Measurements from ENCODE around the gene SNX11. TPM values are rescaled to one million over a fixed set of nuclear protein-coding genes. Genes with fewer than 3 reads are reported as not detected.

The SNX11 gene
- total and polyA plus RNA-seq, 9 of the 15 experiments (the other 6 are each of a cell fraction or from before 2014, with no cell fraction given), result 12.4 to 24.0 (median 16.8) TPM

DNA sequence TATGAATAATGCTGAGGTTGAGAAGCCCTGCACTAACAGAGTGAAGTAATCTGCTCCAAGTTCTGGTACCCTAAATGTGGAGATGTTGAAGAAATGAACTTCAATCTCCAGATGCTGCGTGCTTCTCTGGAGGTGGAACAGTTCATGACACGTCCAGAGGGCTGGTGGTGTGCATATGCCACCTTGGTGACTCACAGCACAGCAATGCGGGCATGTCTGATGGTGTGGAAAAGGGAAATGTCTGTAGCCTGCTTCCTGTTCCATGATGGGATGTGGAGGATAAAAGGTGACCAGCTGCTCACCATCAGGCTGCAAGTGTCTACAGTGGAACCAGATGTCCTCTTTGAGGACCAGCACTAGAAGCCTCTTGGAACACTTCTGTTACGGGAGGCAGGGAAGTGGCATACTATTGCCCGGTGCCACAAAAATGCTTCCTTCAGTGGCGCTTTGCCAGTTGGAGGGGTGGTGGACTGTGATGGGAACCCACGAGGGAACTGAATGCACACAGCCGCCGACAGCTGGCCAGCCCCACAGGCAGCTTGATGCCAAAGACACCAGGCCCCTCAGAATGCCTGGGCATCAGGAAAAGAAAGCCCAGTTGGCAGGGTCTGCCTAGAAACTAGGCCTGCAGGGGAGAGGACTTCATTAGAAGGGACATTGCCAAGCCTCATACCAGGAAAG lies 19.9 kb downstream of the SNX11 start (continued):
- TF ChIP-seq SAP30 (IDR thresholded peaks at IDR 0.05; ENCODE audit: borderline replicate concordance, insufficient read depth, low read depth, low read length, poor library complexity, severe bottlenecking) (no peak), ILK (tag; IDR thresholded peaks at IDR 0.05; ENCODE audit: borderline replicate concordance, low read depth) (no peak), ATF7 (IDR thresholded peaks at IDR 0.05) (no peak), TGIF2 (CRISPR knock-in tag; IDR thresholded peaks at IDR 0.05) (no peak), ELF4 (CRISPR knock-in tag; IDR thresholded peaks at IDR 0.05) (no peak), ZNF175 (CRISPR knock-in tag; IDR thresholded peaks at IDR 0.05; ENCODE audit: low read depth) (no peak)

DNA sequence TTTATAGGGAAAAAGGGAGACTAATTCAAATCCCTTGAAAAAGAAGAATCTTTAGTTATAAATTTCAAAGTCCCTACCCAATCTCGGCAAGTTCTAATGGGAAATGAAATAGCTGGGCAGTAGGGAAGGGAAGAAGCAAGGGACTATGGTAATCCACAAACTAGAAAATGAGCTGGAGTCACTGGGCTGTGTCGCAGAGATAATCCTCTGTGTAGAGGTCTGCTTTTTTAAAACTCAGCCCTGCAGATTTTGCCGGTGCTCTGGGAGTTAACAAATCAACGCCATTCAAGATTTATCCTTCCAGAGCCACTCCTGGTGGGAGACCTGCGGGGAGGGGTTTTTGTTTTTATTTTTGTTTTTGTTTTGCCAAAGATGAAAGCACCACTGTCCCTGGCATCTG lies 20.8 kb downstream of the SNX11 start:
- no peak overlapping the region for H3K27ac ChIP-seq (ENCODE audit: extremely low read depth, low read depth, low read length)
- H3K9me3 ChIP-seq (replicated peaks; ENCODE audit: control insufficient read depth, insufficient read depth, low read depth, low read length), result no peaks in the 10 kb centered on the region
- intact Hi-C loops (cut with micrococcal nuclease) (no loop called here), in situ Hi-C loops (cut with MboI) (no loop called here)
- DNase-seq (ENCODE audit: extremely low read depth in 1 of 4, low spot score in 3 of 4), result no peak
- no peaks in the 10 kb centered on the region for H3K79me2 ChIP-seq (ENCODE audit: control insufficient read depth, insufficient read depth, low read length)
- peaks cover 5% of the 10 kb centered on the region; the same call in 1 of the 3 replicates for H3K36me3 ChIP-seq (ENCODE audit: control insufficient read depth, insufficient read depth, low read length)
- H2AFZ ChIP-seq (ENCODE audit: low read depth, low read length), result no peak overlapping the region
- ATAC-seq, result no peak
- H3K4me3 ChIP-seq, result no peak overlapping the region
- ChIA-PET CTCF (ENCODE audit: low intra/inter-chr PET ratio) (interaction anchor here (0.8 to 1.4 kb wide), 2 partner anchors 48 to 149 kb away, joined by 4 read pairs; no protein-coding TSS in a partner anchor), POLR2A (no interaction called here)
- H3K27me3 ChIP-seq (ENCODE audit: control insufficient read depth in 2 of 2, insufficient read depth in 2 of 2, low read length in 2 of 2), result no peaks in the 10 kb centered on the region
- WGBS (ENCODE audit: insufficient coverage, low coverage, missing lambda C conversion rate), result 3% methylated on average over 5 of the region's 5 CpGs
- H3K9ac ChIP-seq (ENCODE audit: insufficient read depth in 1 of 2, low read depth in 2 of 2, low read length in 2 of 2), result no peak overlapping the region
- H3K4me2 ChIP-seq (ENCODE audit: insufficient read depth, low read length), result no peak overlapping the region
- no TSS peak for BruUV-seq (replicated peaks)
- no peaks in the 10 kb centered on the region for H3K4me1 ChIP-seq (replicated peaks in 1 of 2; ENCODE audit: control insufficient read depth in 2 of 2, insufficient read depth in 2 of 2, low read length in 2 of 2)
- no peak for TF ChIP-seq BCL6 (CRISPR knock-in tag; IDR thresholded peaks at IDR 0.05)
- TF ChIP-seq, protein P1, sequence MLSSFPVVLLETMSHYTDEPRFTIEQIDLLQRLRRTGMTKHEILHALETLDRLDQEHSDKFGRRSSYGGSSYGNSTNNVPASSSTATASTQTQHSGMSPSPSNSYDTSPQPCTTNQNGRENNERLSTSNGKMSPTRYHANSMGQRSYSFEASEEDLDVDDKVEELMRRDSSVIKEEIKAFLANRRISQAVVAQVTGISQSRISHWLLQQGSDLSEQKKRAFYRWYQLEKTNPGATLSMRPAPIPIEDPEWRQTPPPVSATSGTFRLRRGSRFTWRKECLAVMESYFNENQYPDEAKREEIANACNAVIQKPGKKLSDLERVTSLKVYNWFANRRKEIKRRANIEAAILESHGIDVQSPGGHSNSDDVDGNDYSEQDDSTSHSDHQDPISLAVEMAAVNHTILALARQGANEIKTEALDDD (IDR thresholded peaks at IDR 0.05), result 0 out of 2 replicates have a peak, but pooled peaks have one; percentile 38
- H4K20me1 ChIP-seq (replicated peaks; ENCODE audit: control insufficient read depth, insufficient read depth, low read length), result no peaks in the 10 kb centered on the region
- peaks cover 3% of the 10 kb centered on the region for H3K9me1 ChIP-seq (ENCODE audit: control insufficient read depth, insufficient read depth, low read length)
- FAIRE-seq, result no peak

Measured in K562 (cell line).